Measurements from ENCODE around the gene CACNA1C. TPM values are rescaled to one million over a fixed set of nuclear protein-coding genes. Genes with fewer than 3 reads are reported as not detected.

CACNA1C gene
- total and polyA plus RNA-seq, 2 donors (not counting 1 experiment from before 2014, with no cell fraction given): 0.01 to 0.02 TPM

GRCh38 chr12:2264651-2265232 is 212.0 kb downstream of the CACNA1C start:
- H3K4me1 ChIP-seq (ENCODE audit: control insufficient read depth in 2 of 2, insufficient read depth in 2 of 2, low read length in 2 of 2): no peaks in the 10 kb centered on the region
- no peak overlapping the region for H3K9ac ChIP-seq (ENCODE audit: low read length)
- DNase-seq: no peak
- H3K4me3 Mint-ChIP-seq: no peak overlapping the region
- POLR2A ChIA-PET: no interaction called here
- intact Hi-C loops (cut with micrococcal nuclease): no loop called here
- TF ChIP-seq EZH2 (IDR thresholded peaks at IDR 0.05; ENCODE audit: borderline replicate concordance, insufficient read depth, low read depth, low read length, poor library complexity, severe bottlenecking) (no peak), CTCF (IDR thresholded peaks at IDR 0.05) (no peak)
- CTCF ChIA-PET: no interaction called here
- H3K9me3 ChIP-seq (ENCODE audit: control extremely low read depth in 1 of 3, control insufficient read depth in 2 of 3, insufficient read depth in 1 of 3, low read length in 2 of 3): no peaks in the 10 kb centered on the region
- ATAC-seq (ENCODE audit: low read depth): no peak
- no peaks in the 10 kb centered on the region for H3K79me2 ChIP-seq (ENCODE audit: control insufficient read depth, insufficient read depth, low read length)
- H3K4me3 ChIP-seq (ENCODE audit: control extremely low read depth in 1 of 5, extremely low read depth in 1 of 5, insufficient read depth in 1 of 5, low read depth in 2 of 5, low read length in 4 of 5): no peak overlapping the region
- H3K9me3 Mint-ChIP-seq (ENCODE audit: insufficient read depth): no peaks in the 10 kb centered on the region
- H4K20me1 ChIP-seq (ENCODE audit: control insufficient read depth, insufficient read depth, low read length, poor library complexity, severe bottlenecking): no peaks in the 10 kb centered on the region
- H3K27ac ChIP-seq (ENCODE audit: low read length in 2 of 2): no peak overlapping the region
- H3K4me2 ChIP-seq (replicated peaks; ENCODE audit: low read depth, low read length, poor library complexity, severe bottlenecking): no peak overlapping the region
- no peaks in the 10 kb centered on the region for H3K4me1 Mint-ChIP-seq
- H3K27me3 Mint-ChIP-seq: no peaks in the 10 kb centered on the region
- H3K27ac Mint-ChIP-seq: no peak overlapping the region
- 85% methylated on average over 5 of the region's 6 CpGs for WGBS (ENCODE audit: insufficient coverage)
- H3K27me3 ChIP-seq (replicated peaks in 1 of 4; ENCODE audit: control extremely low read depth in 1 of 4, control insufficient read depth in 3 of 4, insufficient read depth in 4 of 4, low read length in 3 of 4): no peaks in the 10 kb centered on the region
- H3K36me3 ChIP-seq (replicated peaks in 1 of 2; ENCODE audit: control extremely low read depth in 1 of 2, control insufficient read depth in 1 of 2, extremely low read depth in 1 of 2, insufficient read depth in 2 of 2, low read length in 1 of 2): no peaks in the 10 kb centered on the region
- no peak overlapping the region for H2AFZ ChIP-seq (ENCODE audit: insufficient read depth, low read depth, low read length, poor library complexity, severe bottlenecking)

- ATAC-seq (ENCODE audit: low read depth) (no peak), DNase-seq (no peak)
- CTCF ChIA-PET: no interaction called here
- POLR2A ChIA-PET: no interaction called here
- intact Hi-C loops (cut with micrococcal nuclease): no loop called here
- H4K20me1 ChIP-seq (ENCODE audit: control insufficient read depth, insufficient read depth, low read length, poor library complexity, severe bottlenecking): no peaks in the 10 kb centered on the region
- H3K79me2 ChIP-seq (ENCODE audit: control insufficient read depth, insufficient read depth, low read length): no peaks in the 10 kb centered on the region
- 73% methylated on average over 8 of the region's 9 CpGs for WGBS (ENCODE audit: insufficient coverage)
- TF ChIP-seq EZH2 (IDR thresholded peaks at IDR 0.05; ENCODE audit: borderline replicate concordance, insufficient read depth, low read depth, low read length, poor library complexity, severe bottlenecking) (no peak), CTCF (IDR thresholded peaks at IDR 0.05) (no peak)
- no peak overlapping the region for H2AFZ ChIP-seq (ENCODE audit: insufficient read depth, low read depth, low read length, poor library complexity, severe bottlenecking)
- H3K27me3 ChIP-seq (replicated peaks in 1 of 4; ENCODE audit: control extremely low read depth in 1 of 4, control insufficient read depth in 3 of 4, insufficient read depth in 4 of 4, low read length in 3 of 4): no peaks in the 10 kb centered on the region
- H3K36me3 ChIP-seq (replicated peaks in 1 of 2; ENCODE audit: control extremely low read depth in 1 of 2, control insufficient read depth in 1 of 2, extremely low read depth in 1 of 2, insufficient read depth in 2 of 2, low read length in 1 of 2): no peaks in the 10 kb centered on the region
- no peaks in the 10 kb centered on the region for H3K27me3 Mint-ChIP-seq
- H3K4me1 Mint-ChIP-seq: no peaks in the 10 kb centered on the region
- H3K9ac ChIP-seq (ENCODE audit: low read length): no peak overlapping the region
- H3K4me1 ChIP-seq (ENCODE audit: control insufficient read depth in 2 of 2, insufficient read depth in 2 of 2, low read length in 2 of 2): no peaks in the 10 kb centered on the region
- H3K4me3 ChIP-seq (ENCODE audit: control extremely low read depth in 1 of 5, extremely low read depth in 1 of 5, insufficient read depth in 1 of 5, low read depth in 2 of 5, low read length in 4 of 5): no peak overlapping the region
- H3K9me3 ChIP-seq (ENCODE audit: control extremely low read depth in 1 of 3, control insufficient read depth in 2 of 3, insufficient read depth in 1 of 3, low read length in 2 of 3): no peaks in the 10 kb centered on the region
- no peak overlapping the region for H3K27ac ChIP-seq (ENCODE audit: low read length in 2 of 2)
- no peak overlapping the region for H3K27ac Mint-ChIP-seq
- H3K9me3 Mint-ChIP-seq (ENCODE audit: insufficient read depth): no peaks in the 10 kb centered on the region
- no peak overlapping the region for H3K4me2 ChIP-seq (replicated peaks; ENCODE audit: low read depth, low read length, poor library complexity, severe bottlenecking)
- no peak overlapping the region for H3K4me3 Mint-ChIP-seq
Observed at GRCh38 chr12:2265461-2266167, 212.8 kb downstream of the CACNA1C start.

Data from B cell (primary cell).